ENCODE data around the gene PCDHGA1. TPM values are rescaled to one million over a fixed set of nuclear protein-coding genes. Genes with fewer than 3 reads are reported as not detected.
A peak's percentile ranks its signal among the peaks of the same experiment; 100 is the strongest.

The PCDHGA1 gene
- total and polyA plus RNA-seq, 2 donors (not counting 1 experiment from before 2014, with no cell fraction given) = 0.06 to 0.64 TPM

- POLR2A ChIA-PET = interaction anchor here (0.5 kb wide), 1 partner anchor 80 kb away, joined by 3 read pairs; no protein-coding TSS in a partner anchor
- Histone ChIP-seq H4K20me1 (ENCODE audit: control insufficient read depth, insufficient read depth, low read length, poor library complexity, severe bottlenecking) (peaks cover 9% of the 10 kb centered on the region), H2AFZ (ENCODE audit: insufficient read depth, low read depth, low read length, poor library complexity, severe bottlenecking) (peak overlapping the region; percentile 39), H3K27me3 (replicated peaks in 1 of 4; ENCODE audit: control extremely low read depth in 1 of 4, control insufficient read depth in 3 of 4, insufficient read depth in 4 of 4, low read length in 3 of 4) (no peaks in the 10 kb centered on the region), H3K4me3 (ENCODE audit: control extremely low read depth in 1 of 5, extremely low read depth in 1 of 5, insufficient read depth in 1 of 5, low read depth in 2 of 5, low read length in 4 of 5) (peak overlapping the region; percentile 31 to 74 (median 60)), H3K4me1 (ENCODE audit: control insufficient read depth in 2 of 2, insufficient read depth in 2 of 2, low read length in 2 of 2) (peaks cover 58 to 89% of the 10 kb centered on the region in 2 donors), H3K79me2 (ENCODE audit: control insufficient read depth, insufficient read depth, low read length) (no peaks in the 10 kb centered on the region), H3K4me2 (replicated peaks; ENCODE audit: low read depth, low read length, poor library complexity, severe bottlenecking) (peak overlapping the region; percentile 86), H3K9ac (ENCODE audit: low read length) (peak overlapping the region; percentile 60), H3K27ac (ENCODE audit: low read length in 2 of 2) (peak overlapping the region in 1 of 2 donors; percentile 0), H3K9me3 (ENCODE audit: control extremely low read depth in 1 of 3, control insufficient read depth in 2 of 3, insufficient read depth in 1 of 3, low read length in 2 of 3) (peaks cover 0 to 13% (median 0%) of the 10 kb centered on the region in 3 donors), H3K36me3 (replicated peaks in 1 of 2; ENCODE audit: control extremely low read depth in 1 of 2, control insufficient read depth in 1 of 2, extremely low read depth in 1 of 2, insufficient read depth in 2 of 2, low read length in 1 of 2) (peaks cover 0 to 29% of the 10 kb centered on the region in 2 experiments)
- CTCF ChIA-PET = interaction anchor here (0.6 to 12.8 kb wide), 20 partner anchors 11 to 192 kb away, joined by 3 to 176 read pairs (median 4); partner anchors contain the start of genes PCDHGA10, PCDHGA11, PCDHGA12 and PCDHGC3
- TF ChIP-seq EZH2 (IDR thresholded peaks at IDR 0.05; ENCODE audit: borderline replicate concordance, insufficient read depth, low read depth, low read length, poor library complexity, severe bottlenecking) (no peak), CTCF (IDR thresholded peaks at IDR 0.05) (peak; percentile 85)
- WGBS (ENCODE audit: insufficient coverage) = 12% methylated on average over 15 of the region's 28 CpGs
- intact Hi-C loops (cut with micrococcal nuclease) = loop anchor here (2.0 kb wide), 2 partner anchors 20 to 192 kb away; partner anchors contain the start of gene TAF7
- Mint-ChIP-seq H3K27me3 (no peaks in the 10 kb centered on the region), H3K4me1 (peaks cover 85% of the 10 kb centered on the region), H3K27ac (peak overlapping the region; percentile 56), H3K9me3 (ENCODE audit: insufficient read depth) (peaks cover 3% of the 10 kb centered on the region), H3K4me3 (peak overlapping the region; percentile 92)
- ATAC-seq (ENCODE audit: low read depth) (peak; percentile 7), DNase-seq (peak; percentile 77)
Observed at GRCh38 chr5:141512390-141512910, 182.1 kb downstream of the PCDHGA1 start.
